Measurements from ENCODE around the gene P2RX5.

Gene P2RX5

DNA sequence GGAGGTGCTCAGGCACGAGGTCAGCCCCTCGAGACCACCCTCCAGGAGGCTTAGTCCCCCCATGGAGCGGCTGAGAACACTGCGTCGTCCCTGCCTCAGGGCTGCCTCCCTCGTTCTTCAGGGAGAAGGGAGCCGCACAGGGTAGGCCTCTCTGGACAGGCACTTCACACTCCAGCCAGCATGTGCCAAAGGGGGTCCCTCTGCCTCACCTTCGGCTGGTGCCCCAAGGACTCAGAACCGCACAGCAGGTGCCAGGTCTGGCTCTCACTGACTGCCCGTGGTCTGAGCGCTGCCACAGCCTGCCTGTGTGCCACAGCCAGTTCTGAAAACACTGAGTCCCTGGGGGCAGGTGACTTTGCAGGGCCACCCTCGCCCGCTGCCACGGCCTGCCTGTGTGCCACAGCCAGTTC lies 7.1 kb downstream of the P2RX5 start:
- H3K4me3 ChIP-seq (ENCODE audit: low read length): no peak overlapping the region
- no peaks in the 10 kb centered on the region for H3K36me3 ChIP-seq (ENCODE audit: control insufficient read depth, insufficient read depth, low read length)
- H3K9ac ChIP-seq (ENCODE audit: low read length): no peak overlapping the region
- H3K4me1 ChIP-seq (ENCODE audit: control insufficient read depth, insufficient read depth, low read length): no peaks in the 10 kb centered on the region
- peaks cover 10% of the 10 kb centered on the region for H3K27me3 ChIP-seq (ENCODE audit: control insufficient read depth, insufficient read depth, low read length)
- no peak overlapping the region for H3K27ac ChIP-seq (ENCODE audit: low read depth, low read length)

- peaks cover 8% of the 10 kb centered on the region for H3K27me3 ChIP-seq (ENCODE audit: control insufficient read depth, insufficient read depth, low read length)
- H3K9ac ChIP-seq (ENCODE audit: low read length): no peak overlapping the region
- no peaks in the 10 kb centered on the region for H3K4me1 ChIP-seq (ENCODE audit: control insufficient read depth, insufficient read depth, low read length)
- H3K4me3 ChIP-seq (ENCODE audit: low read length): no peak overlapping the region
- no peaks in the 10 kb centered on the region for H3K36me3 ChIP-seq (ENCODE audit: control insufficient read depth, insufficient read depth, low read length)
- H3K27ac ChIP-seq (ENCODE audit: low read depth, low read length): no peak overlapping the region
Observed at GRCh38 chr17:3688027-3688553, 7.9 kb downstream of the P2RX5 start.

DNA sequence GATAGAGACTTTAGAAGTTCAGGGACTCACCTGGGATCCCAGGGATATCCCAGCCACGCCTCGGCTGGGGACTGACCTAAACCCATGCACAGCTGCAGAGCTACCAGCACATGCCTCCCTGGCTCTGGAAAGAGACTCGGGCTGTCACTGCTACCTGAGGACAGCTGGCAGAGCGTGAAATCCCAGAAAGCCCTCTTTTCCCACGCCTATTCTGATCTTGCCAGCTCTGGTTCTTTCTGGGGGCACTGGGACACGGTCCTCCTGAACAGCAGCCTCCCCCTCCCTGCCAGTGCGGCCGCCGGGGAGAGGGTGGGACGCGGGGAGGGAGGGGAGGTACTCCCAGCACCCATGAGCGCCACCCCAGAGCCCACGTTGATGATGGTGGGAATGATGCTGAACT lies 10.8 kb downstream of the P2RX5 start:
- no peaks in the 10 kb centered on the region for H3K4me1 ChIP-seq (ENCODE audit: control insufficient read depth, insufficient read depth, low read length)
- no peaks in the 10 kb centered on the region for H3K36me3 ChIP-seq (ENCODE audit: control insufficient read depth, insufficient read depth, low read length)
- H3K4me3 ChIP-seq (ENCODE audit: low read length): no peak overlapping the region
- no peak overlapping the region for H3K9ac ChIP-seq (ENCODE audit: low read length)
- no peak overlapping the region for H3K27ac ChIP-seq (ENCODE audit: low read depth, low read length)
- H3K27me3 ChIP-seq (ENCODE audit: control insufficient read depth, insufficient read depth, low read length): peaks cover 8% of the 10 kb centered on the region

DNA sequence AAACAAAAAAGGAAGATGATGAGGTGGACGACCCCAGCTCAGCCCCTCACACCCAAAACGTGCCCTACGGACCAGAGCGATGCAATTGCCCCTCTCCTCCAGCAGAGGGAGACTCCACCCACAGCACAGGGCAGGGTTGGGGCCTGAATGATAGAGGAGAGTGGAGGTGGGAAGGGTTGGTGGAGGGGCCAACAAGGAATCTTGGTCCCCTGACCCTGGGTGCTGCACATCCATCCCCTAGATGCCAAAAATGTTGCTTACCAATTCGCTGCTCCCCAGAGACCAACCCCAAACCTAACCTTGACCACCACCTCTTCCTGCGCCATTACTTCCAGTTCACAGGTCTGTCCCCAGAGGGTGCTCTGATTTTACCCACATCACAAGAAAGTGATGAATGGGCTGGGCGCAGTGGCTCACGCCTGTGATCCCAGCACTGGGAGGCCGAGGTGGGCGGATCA lies 12.9 kb downstream of the P2RX5 start:
- no peak overlapping the region for H3K9ac ChIP-seq (ENCODE audit: low read length)
- H3K36me3 ChIP-seq (ENCODE audit: control insufficient read depth, insufficient read depth, low read length): no peaks in the 10 kb centered on the region
- peaks cover 5% of the 10 kb centered on the region for H3K27me3 ChIP-seq (ENCODE audit: control insufficient read depth, insufficient read depth, low read length)
- H3K4me3 ChIP-seq (ENCODE audit: low read length): no peak overlapping the region
- no peak overlapping the region for H3K27ac ChIP-seq (ENCODE audit: low read depth, low read length)
- no peaks in the 10 kb centered on the region for H3K4me1 ChIP-seq (ENCODE audit: control insufficient read depth, insufficient read depth, low read length)

GRCh38 chr17:3682033-3682432 lies 13.9 kb downstream of the P2RX5 start:
- peaks cover 5% of the 10 kb centered on the region for H3K27me3 ChIP-seq (ENCODE audit: control insufficient read depth, insufficient read depth, low read length)
- no peaks in the 10 kb centered on the region for H3K4me1 ChIP-seq (ENCODE audit: control insufficient read depth, insufficient read depth, low read length)
- no peaks in the 10 kb centered on the region for H3K36me3 ChIP-seq (ENCODE audit: control insufficient read depth, insufficient read depth, low read length)
- no peak overlapping the region for H3K9ac ChIP-seq (ENCODE audit: low read length)
- no peak overlapping the region for H3K27ac ChIP-seq (ENCODE audit: low read depth, low read length)
- no peak overlapping the region for H3K4me3 ChIP-seq (ENCODE audit: low read length)

DNA sequence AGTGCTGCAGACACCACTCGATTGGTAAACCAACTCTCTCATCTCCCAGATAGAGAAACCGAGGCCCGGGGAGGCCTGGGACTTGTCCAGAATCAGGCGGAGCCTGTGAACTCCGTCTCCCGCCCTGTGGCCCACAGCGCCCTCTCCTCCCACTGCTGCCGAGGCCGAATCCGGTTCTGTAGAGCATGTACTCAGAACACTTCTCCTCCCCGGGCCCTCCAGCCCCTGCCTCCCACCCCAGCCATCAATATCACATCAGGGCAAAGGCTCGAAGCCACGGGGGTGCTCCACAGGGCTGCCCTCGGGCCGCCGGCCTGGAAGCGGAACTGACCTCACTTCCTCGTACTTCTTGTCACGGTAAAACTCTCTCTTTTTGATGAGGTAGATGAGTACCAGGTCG lies 14.4 kb downstream of the P2RX5 start:
- H3K36me3 ChIP-seq (ENCODE audit: control insufficient read depth, insufficient read depth, low read length): no peaks in the 10 kb centered on the region
- H3K4me3 ChIP-seq (ENCODE audit: low read length): no peak overlapping the region
- no peak overlapping the region for H3K27ac ChIP-seq (ENCODE audit: low read depth, low read length)
- no peak overlapping the region for H3K9ac ChIP-seq (ENCODE audit: low read length)
- peaks cover 5% of the 10 kb centered on the region for H3K27me3 ChIP-seq (ENCODE audit: control insufficient read depth, insufficient read depth, low read length)
- H3K4me1 ChIP-seq (ENCODE audit: control insufficient read depth, insufficient read depth, low read length): no peaks in the 10 kb centered on the region

DNA sequence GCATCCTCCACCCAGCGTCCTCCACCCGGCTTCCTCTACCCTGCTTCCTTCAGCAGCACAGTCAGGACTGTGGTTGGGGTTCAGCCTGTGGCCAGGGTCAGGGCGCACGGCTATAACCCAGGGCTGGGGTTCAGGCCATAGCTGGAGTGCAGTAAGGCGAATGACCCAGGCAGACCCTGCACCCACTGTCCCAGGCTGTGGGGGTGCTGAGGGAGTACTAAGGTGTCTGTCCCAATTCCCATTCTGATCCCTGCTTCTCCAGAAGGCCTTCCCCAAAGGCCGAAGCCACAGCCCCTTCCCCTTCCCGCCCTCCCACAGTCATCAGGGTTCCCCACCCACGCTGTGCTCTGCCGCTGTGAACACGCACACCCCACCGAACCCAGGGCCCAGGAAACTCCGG lies 14.9 kb downstream of the P2RX5 start:
- Histone ChIP-seq H3K36me3 (ENCODE audit: control insufficient read depth, insufficient read depth, low read length) (no peaks in the 10 kb centered on the region), H3K27me3 (ENCODE audit: control insufficient read depth, insufficient read depth, low read length) (peaks cover 5% of the 10 kb centered on the region), H3K4me1 (ENCODE audit: control insufficient read depth, insufficient read depth, low read length) (no peaks in the 10 kb centered on the region), H3K9ac (ENCODE audit: low read length) (no peak overlapping the region), H3K27ac (ENCODE audit: low read depth, low read length) (no peak overlapping the region), H3K4me3 (ENCODE audit: low read length) (no peak overlapping the region)

DNA sequence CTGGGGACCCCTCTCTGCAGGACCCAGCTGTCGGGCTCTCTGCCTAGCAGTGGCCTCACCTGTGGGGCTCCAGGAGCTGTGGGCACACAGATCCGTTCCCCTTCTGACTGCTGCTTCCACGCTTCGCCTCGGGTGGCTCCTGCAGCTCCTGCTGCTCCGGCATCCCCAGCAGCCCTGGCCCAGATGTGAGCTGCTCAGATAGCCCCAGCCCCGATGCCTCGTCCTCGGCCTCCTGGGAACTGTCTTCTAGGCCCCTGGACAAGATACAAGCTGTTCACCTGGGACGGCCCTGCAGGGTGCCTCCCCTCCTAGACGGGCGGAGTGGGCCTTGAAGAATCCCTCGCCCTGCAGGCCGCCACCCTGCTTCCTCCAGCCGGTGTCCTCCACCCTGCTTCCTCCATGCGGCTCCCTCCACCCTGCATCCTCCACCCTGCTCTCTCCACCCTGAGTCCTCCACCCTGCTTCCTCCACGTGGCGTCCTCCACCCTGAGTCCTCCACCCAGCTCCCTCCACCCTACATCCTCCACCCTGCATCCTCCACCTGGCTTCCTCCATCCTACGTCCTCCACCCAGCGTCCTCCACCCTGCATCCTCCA lies 16.3 kb downstream of the P2RX5 start:
- no peaks in the 10 kb centered on the region for H3K4me1 ChIP-seq (ENCODE audit: control insufficient read depth, insufficient read depth, low read length)
- no peak overlapping the region for H3K9ac ChIP-seq (ENCODE audit: low read length)
- H3K4me3 ChIP-seq (ENCODE audit: low read length): no peak overlapping the region
- no peak overlapping the region for H3K27ac ChIP-seq (ENCODE audit: low read depth, low read length)
- H3K36me3 ChIP-seq (ENCODE audit: control insufficient read depth, insufficient read depth, low read length): no peaks in the 10 kb centered on the region
- no peaks in the 10 kb centered on the region for H3K27me3 ChIP-seq (ENCODE audit: control insufficient read depth, insufficient read depth, low read length)

- no peak overlapping the region for H3K27ac ChIP-seq (ENCODE audit: low read depth, low read length)
- no peaks in the 10 kb centered on the region for H3K27me3 ChIP-seq (ENCODE audit: control insufficient read depth, insufficient read depth, low read length)
- H3K4me1 ChIP-seq (ENCODE audit: control insufficient read depth, insufficient read depth, low read length): no peaks in the 10 kb centered on the region
- H3K9ac ChIP-seq (ENCODE audit: low read length): no peak overlapping the region
- no peak overlapping the region for H3K4me3 ChIP-seq (ENCODE audit: low read length)
- H3K36me3 ChIP-seq (ENCODE audit: control insufficient read depth, insufficient read depth, low read length): no peaks in the 10 kb centered on the region
Observed at GRCh38 chr17:3678821-3679530, 17.0 kb downstream of the P2RX5 start.

DNA sequence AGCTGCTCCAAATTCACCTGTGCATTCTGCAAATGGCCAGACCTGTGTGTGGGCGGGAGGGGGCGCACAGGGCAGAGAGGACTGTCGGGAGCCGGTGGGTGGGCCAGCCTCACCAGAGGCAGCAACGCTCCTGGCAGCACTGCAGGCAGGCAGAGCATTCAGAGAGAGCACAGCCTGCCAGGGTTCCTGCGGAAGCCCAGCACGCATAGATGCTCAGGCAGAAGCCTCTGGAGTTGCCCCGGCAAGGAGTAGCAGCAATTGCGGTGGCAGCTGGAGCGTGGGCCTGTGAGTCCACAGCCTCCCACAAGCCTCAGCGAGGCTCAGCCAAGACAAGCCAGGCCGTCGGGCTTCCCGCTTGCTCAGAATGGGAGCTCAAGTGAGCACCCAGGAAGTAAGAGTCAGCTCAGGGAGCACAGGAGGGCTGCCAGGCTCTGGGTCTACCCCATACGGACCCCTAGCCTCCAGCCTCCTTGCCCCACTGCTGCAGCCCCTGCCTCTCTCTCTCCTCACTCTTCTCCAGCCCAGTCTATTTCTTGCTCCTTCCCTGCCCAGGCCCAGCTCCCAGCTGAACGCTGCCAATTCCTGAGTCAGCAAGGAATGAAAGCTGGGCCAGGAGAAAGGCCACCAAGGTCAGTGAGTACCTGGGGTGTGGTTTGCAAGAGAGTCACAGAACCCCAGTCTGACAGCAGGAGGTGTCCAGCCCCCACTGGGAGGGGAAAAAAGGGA lies 17.7 kb downstream of the P2RX5 start:
- Histone ChIP-seq H3K4me1 (ENCODE audit: control insufficient read depth, insufficient read depth, low read length) (no peaks in the 10 kb centered on the region), H3K27me3 (ENCODE audit: control insufficient read depth, insufficient read depth, low read length) (no peaks in the 10 kb centered on the region), H3K36me3 (ENCODE audit: control insufficient read depth, insufficient read depth, low read length) (no peaks in the 10 kb centered on the region), H3K27ac (ENCODE audit: low read depth, low read length) (no peak overlapping the region), H3K9ac (ENCODE audit: low read length) (no peak overlapping the region), H3K4me3 (ENCODE audit: low read length) (no peak overlapping the region)

DNA sequence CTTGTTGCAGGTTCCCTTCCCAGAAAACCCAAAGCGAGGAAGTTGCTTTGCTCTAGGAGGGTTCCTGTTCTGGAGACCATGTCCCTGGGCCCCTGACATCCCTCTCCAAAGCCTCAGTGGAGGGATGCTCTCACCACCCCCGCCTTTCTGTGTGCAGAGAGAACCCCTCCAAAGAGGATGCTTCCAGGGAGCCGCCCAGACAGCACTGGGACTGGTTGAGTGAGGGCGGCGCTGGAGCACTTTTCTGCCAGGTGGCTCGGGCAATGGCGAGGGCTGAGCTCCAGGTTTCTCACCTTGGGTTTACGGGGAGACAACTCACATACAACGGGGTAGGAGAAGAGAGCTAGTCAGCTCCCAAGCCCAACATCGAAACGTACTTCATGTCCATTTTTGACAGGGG lies 20.1 kb downstream of the P2RX5 start:
- Histone ChIP-seq H3K4me3 (ENCODE audit: low read length) (no peak overlapping the region), H3K36me3 (ENCODE audit: control insufficient read depth, insufficient read depth, low read length) (peaks cover 3% of the 10 kb centered on the region), H3K27ac (ENCODE audit: low read depth, low read length) (no peak overlapping the region), H3K27me3 (ENCODE audit: control insufficient read depth, insufficient read depth, low read length) (no peaks in the 10 kb centered on the region), H3K4me1 (ENCODE audit: control insufficient read depth, insufficient read depth, low read length) (no peaks in the 10 kb centered on the region), H3K9ac (ENCODE audit: low read length) (no peak overlapping the region)

DNA sequence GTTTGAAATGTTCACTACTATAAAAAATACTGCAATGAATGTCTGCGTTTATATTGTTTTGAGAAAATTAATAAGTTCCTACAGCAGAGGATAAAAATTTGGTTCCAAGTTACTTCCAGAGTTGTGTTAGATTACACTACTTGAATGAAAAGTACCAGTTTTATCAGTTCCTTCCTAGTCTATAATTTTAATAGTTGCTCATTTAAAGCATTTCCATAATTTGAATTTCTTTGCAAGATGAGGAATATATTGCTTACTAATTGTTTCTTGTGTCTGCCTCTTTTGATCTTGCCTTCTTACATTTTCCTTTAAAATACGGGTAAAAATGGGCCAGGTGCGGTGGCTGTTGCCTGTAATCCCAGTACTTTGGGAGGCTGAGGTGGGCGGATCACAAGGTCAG lies 23.4 kb downstream of the P2RX5 start:
- Histone ChIP-seq H3K36me3 (ENCODE audit: control insufficient read depth, insufficient read depth, low read length) (peaks cover 3% of the 10 kb centered on the region), H3K27ac (ENCODE audit: low read depth, low read length) (no peak overlapping the region), H3K4me3 (ENCODE audit: low read length) (no peak overlapping the region), H3K9ac (ENCODE audit: low read length) (no peak overlapping the region), H3K27me3 (ENCODE audit: control insufficient read depth, insufficient read depth, low read length) (no peaks in the 10 kb centered on the region), H3K4me1 (ENCODE audit: control insufficient read depth, insufficient read depth, low read length) (peaks cover 6% of the 10 kb centered on the region)

Measured in rectal smooth muscle tissue (tissue), 1 donor.